LNCAP (cell line): ENCODE measurements around the gene GRID1.

Experiments used
- TF ChIP-seq, protein P1 (sequence below): fragments of 450-650 bp; IDR thresholded peaks from 2 replicates; pipeline ENCODE4 v1.5.1; 2017; ENCODE audit warnings: mild to moderate bottlenecking

GRID1 gene

DNA sequence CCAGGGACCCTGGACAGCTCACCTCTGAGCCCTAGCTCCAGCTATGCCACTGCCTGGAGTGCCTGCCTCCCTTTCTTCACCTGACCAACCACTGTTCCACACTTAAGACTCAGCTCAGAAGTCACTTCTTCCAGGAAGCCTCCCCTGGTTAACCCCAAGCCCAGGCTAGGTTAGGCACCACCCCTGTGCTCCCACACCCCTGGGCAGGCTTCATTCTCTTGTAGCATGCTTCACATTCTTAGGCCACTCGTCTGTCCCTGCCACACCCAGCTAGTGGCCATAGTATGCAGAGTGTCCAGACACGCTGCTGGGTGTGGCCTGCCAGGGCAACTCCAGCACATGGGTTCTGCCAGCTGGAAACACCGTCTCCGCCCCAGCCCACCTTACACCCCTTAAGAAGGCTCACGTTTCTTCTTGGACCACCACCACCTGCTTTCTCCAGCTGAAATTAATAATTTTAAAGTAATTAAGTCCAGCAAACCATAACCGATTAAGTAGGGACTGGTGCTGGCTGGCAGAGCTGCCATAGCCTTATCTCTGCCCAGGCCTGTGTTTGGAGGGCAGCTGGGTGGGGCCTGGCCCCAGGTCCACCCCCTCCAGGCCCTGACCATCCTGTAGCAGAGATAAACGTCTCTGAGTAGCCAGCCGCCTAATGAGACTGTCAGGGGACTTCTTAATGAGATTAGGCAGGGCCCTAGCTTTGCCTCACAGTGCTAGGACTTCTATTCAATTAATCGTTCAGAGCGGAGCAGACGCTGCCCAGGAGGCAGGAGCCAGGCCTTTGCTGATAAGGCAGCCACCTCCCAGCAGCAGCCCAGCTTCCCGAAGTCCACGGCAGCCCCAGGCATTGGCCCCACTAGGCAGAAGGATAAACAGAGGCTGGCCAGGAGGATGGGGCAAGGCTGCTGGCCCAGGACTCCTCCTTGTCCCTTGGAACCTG, 20.5 kb downstream of the GRID1 start:
- TF ChIP-seq, protein P1, sequence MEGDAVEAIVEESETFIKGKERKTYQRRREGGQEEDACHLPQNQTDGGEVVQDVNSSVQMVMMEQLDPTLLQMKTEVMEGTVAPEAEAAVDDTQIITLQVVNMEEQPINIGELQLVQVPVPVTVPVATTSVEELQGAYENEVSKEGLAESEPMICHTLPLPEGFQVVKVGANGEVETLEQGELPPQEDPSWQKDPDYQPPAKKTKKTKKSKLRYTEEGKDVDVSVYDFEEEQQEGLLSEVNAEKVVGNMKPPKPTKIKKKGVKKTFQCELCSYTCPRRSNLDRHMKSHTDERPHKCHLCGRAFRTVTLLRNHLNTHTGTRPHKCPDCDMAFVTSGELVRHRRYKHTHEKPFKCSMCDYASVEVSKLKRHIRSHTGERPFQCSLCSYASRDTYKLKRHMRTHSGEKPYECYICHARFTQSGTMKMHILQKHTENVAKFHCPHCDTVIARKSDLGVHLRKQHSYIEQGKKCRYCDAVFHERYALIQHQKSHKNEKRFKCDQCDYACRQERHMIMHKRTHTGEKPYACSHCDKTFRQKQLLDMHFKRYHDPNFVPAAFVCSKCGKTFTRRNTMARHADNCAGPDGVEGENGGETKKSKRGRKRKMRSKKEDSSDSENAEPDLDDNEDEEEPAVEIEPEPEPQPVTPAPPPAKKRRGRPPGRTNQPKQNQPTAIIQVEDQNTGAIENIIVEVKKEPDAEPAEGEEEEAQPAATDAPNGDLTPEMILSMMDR = no peak

DNA sequence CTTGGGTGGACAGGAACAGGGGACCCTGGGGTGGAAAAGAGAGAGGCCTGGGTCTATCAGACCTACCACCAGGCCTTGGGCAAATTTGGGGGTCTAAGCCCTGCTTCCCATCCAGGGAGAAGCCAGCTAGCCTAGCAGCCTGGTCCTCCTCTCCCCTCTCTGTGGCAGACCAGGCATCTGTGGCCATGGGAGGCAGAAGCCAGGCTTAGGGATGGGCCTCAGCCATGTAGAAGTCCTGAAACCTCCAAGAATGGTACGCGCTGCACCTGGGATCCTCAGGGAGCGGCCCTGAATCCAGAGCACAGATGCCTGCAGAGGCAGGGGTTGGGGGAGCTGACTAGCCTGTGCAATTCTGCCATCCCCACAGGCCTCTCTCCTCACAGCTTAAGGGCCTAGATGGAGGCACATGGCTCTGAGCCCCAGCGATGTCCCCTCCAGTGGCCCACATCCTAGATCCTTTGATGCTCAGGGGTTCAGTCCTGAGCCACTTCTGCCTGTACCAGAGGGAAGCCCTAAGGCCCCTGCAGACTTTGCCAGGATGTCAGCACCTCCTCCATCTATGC, 21.2 kb downstream of the GRID1 start:
- TF ChIP-seq, protein P1 = no peak

- TF ChIP-seq, protein P1 = no peak
Observed at GRCh38 chr10:86344714-86345161, 21.9 kb downstream of the GRID1 start.

DNA sequence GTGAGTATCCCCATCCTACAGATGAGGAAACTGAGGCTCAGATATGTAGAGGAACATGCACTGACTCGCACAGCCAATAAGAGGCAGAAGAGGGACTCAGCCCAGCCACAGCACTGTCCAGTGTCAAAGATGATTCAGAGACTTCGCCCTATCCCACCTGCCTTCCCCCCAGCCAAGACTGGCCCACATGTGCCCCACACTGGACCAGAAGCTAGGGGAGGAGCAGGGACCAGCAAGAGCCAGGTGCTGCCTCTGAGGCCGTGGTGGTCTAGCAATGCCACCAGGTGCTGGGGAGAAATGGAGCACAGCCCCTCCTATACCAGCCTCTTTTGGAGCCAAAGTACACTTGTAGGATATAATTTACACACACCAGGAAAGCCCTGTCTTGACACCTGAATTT, 22.3 kb downstream of the GRID1 start:
- TF ChIP-seq, protein P1 = no peak

DNA sequence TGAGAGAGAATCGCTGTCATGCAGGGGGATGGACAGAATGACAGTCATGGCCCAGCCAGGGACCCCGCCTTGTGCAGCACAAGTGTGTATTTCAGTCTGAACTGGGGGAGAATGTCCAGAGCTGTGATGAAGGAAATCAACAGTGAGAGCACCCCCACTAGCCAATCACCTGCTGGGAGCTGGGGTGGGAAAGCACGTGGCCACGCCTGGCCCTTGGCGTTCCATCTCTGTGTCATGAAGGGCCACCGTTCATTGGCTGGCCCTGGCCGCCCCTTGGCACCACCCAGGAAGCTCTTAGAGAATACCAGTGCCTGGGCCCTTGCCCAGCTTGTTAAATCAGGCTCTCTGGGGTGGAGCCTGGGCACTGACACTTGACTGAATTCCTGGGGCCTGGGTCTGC, 22.8 kb downstream of the GRID1 start:
- TF ChIP-seq, protein P1 = no peak

- TF ChIP-seq, protein P1 = no peak
Observed at GRCh38 chr10:86342111-86342863, 24.3 kb downstream of the GRID1 start.

DNA sequence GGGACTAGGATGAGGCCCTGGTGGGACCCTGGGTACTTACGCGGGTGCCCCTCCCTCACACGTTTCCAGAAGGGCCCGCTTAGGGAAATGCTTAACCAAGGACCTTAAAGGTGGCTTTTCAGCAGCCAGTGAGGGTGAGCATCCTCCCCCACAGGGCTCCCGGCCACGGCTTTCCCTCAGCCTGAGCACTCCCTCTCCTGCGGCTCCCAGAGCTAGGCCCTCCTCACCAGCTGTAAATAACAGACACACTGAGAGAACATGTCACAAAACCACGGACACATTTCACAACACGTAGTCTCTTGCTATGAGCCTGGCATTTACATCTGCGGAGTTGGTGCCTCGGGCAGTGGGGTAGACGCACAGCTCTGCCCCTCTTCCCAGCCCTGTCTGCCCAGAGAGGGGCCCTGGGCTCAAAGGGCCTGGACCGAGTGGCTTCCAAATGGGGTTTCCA, 25.2 kb downstream of the GRID1 start:
- TF ChIP-seq, protein P1 = no peak
